IMR-90 (cell line): ENCODE measurements around the gene OCEL1. TPM values are rescaled to one million over a fixed set of nuclear protein-coding genes. Genes with fewer than 3 reads are reported as not detected.

Source experiments
- ATAC-seq: fragments of 200-7000 bp; cut with Tn5 transposase; 2 replicates; pipeline ENCODE4 v1.9.1; 2020; ENCODE audit warnings: low read depth, mild to moderate bottlenecking, moderate library complexity
- BruUV-seq: library from RNA; stranded (reverse); fragments of 400-500 nt; replicated peaks from 2 replicates; lab custom pipeline; 2021; lab: Mats Ljungman, UMichigan
- CTCF ChIA-PET: fragments of 300-600 bp; formaldehyde crosslinking; extraction: SDS; loops from one replicate; lab custom pipeline; 2021; ENCODE audit warnings: antibody characterized with exemption; lab: Yijun Ruan, JAX
- POLR2A ChIA-PET: fragments of 300-600 bp; sonication (Branson Sonifier 250); formaldehyde crosslinking; loops from one replicate; lab custom pipeline; 2022; ENCODE audit warnings: antibody characterized with exemption; ENCODE audit not compliant: unreplicated experiment; lab: Charles Lee
- DNase-seq: peaks from one replicate; pipeline ENCODE4 v3.0.0; 2013
- H2AFZ ChIP-seq: replicated peaks from 2 replicates; pipeline ENCODE3; 2013; ENCODE audit warnings: low read length, mild to moderate bottlenecking; ENCODE audit not compliant: poor library complexity
- H2AK5ac ChIP-seq: 2 replicates; pipeline ENCODE4 v1.6.1; 2013; ENCODE audit warnings: low read depth, low read length, inconsistent platforms
- H2AK9ac ChIP-seq: replicated peaks from 2 replicates; pipeline ENCODE3; 2013; ENCODE audit warnings: mild to moderate bottlenecking, low read depth, low read length, moderate library complexity; ENCODE audit not compliant: poor library complexity
- H2BK120ac ChIP-seq: 2 replicates; pipeline ENCODE4 v1.6.1; 2013; ENCODE audit warnings: low read depth, low read length, inconsistent platforms
- H2BK15ac ChIP-seq: 3 replicates; pipeline ENCODE4 v1.6.1; 2013; ENCODE audit warnings: low read depth, low read length, inconsistent platforms
- H2BK20ac ChIP-seq: 2 replicates; pipeline ENCODE4 v1.6.1; 2013; ENCODE audit warnings: low read depth, mild to moderate bottlenecking, inconsistent platforms, low read length, moderate library complexity
- H2BK5ac ChIP-seq: 2 replicates; pipeline ENCODE4 v1.6.1; 2013; ENCODE audit warnings: mild to moderate bottlenecking, low read depth, low read length, inconsistent platforms; ENCODE audit not compliant: poor library complexity, severe bottlenecking
- H3K14ac ChIP-seq: replicated peaks from 2 replicates; pipeline ENCODE4 v1.6.1; 2013; ENCODE audit warnings: low read depth, low read length, inconsistent platforms
- H3K18ac ChIP-seq: 2 replicates; pipeline ENCODE4 v1.6.1; 2013; ENCODE audit warnings: low read depth, low read length, control low read depth
- H3K23ac ChIP-seq: 2 replicates; pipeline ENCODE4 v1.6.1; 2013; ENCODE audit warnings: low read depth, low read length, inconsistent platforms
- H3K27ac ChIP-seq: 2 replicates; pipeline ENCODE4 v1.5.1; 2013; ENCODE audit warnings: mild to moderate bottlenecking, control low read depth, low read length; ENCODE audit not compliant: insufficient read depth
- H3K27me3 ChIP-seq: 2 replicates; pipeline ENCODE4 v1.6.1; 2013; ENCODE audit warnings: low read length; ENCODE audit not compliant: control insufficient read depth, insufficient read depth
- H3K36me3 ChIP-seq: 2 replicates; pipeline ENCODE4 v1.6.1; 2013; ENCODE audit warnings: low read length, mixed read lengths; ENCODE audit not compliant: control insufficient read depth, insufficient read depth
- H3K4ac ChIP-seq: 2 replicates; pipeline ENCODE4 v1.6.1; 2013; ENCODE audit warnings: low read depth, low read length, inconsistent platforms
- H3K4me1 ChIP-seq: 2 replicates; pipeline ENCODE4 v1.6.1; 2013; ENCODE audit warnings: low read length, mixed read lengths; ENCODE audit not compliant: control insufficient read depth, insufficient read depth
- H3K4me2 ChIP-seq: 2 replicates; pipeline ENCODE4 v1.6.1; 2013; ENCODE audit warnings: low read depth, mild to moderate bottlenecking, control low read depth, low read length, moderate library complexity
- H3K4me3 ChIP-seq: 2 replicates; pipeline ENCODE4 v1.5.1; 2013; ENCODE audit warnings: low read depth, mild to moderate bottlenecking, control low read depth, low read length, moderate library complexity; ENCODE audit not compliant: insufficient read depth
- H3K56ac ChIP-seq: 2 replicates; pipeline ENCODE4 v1.6.1; 2013; ENCODE audit warnings: low read length, inconsistent platforms; ENCODE audit not compliant: insufficient read depth; ENCODE audit errors: extremely low read depth
- H3K79me1 ChIP-seq, 2 experiments: 2 replicates each; pipeline ENCODE4 v1.6.1; 2013; ENCODE audit warnings: low read length in 2 of 2, inconsistent platforms in 1 of 2, low read depth in 1 of 2
- H3K9ac ChIP-seq: 2 replicates; pipeline ENCODE4 v1.6.1; 2013; ENCODE audit warnings: low read depth, low read length, control low read depth
- H3K9me1 ChIP-seq: 2 replicates; pipeline ENCODE4 v1.6.1; 2013; ENCODE audit warnings: low read length, inconsistent platforms; ENCODE audit not compliant: insufficient read depth
- H3K9me3 ChIP-seq: 2 replicates; pipeline ENCODE4 v1.6.1; 2013; ENCODE audit warnings: low read length; ENCODE audit not compliant: control insufficient read depth, insufficient read depth
- H4K20me1 ChIP-seq: 2 replicates; pipeline ENCODE4 v1.6.1; 2013; ENCODE audit warnings: low read length, inconsistent platforms; ENCODE audit not compliant: insufficient read depth
- H4K5ac ChIP-seq: 2 replicates; pipeline ENCODE4 v1.6.1; 2013; ENCODE audit warnings: mild to moderate bottlenecking, low read depth, low read length, control low read depth
- H4K8ac ChIP-seq, 2 experiments: 2 replicates each; pipeline ENCODE4 v1.6.1; 2013; ENCODE audit warnings: low read depth in 2 of 2, low read length in 2 of 2, control low read depth in 1 of 2, inconsistent platforms in 1 of 2
- H4K91ac ChIP-seq: 2 replicates; pipeline ENCODE4 v1.6.1; 2013; ENCODE audit warnings: low read depth, low read length, inconsistent platforms; ENCODE audit not compliant: insufficient read depth
- BHLHE40 ChIP-seq: fragments of 150-350 bp; IDR thresholded peaks from 2 replicates; pipeline ENCODE4 v1.6.1; 2016; ENCODE audit warnings: mild to moderate bottlenecking, low read depth, low read length
- CEBPB ChIP-seq: IDR thresholded peaks from 2 replicates; pipeline ENCODE4 v1.6.1; 2012; ENCODE audit warnings: low read depth, low read length, improper control_type of control experiment
- CHD1 ChIP-seq: IDR thresholded peaks from 2 replicates; pipeline ENCODE4 v1.6.1; 2012; ENCODE audit warnings: low read depth, low read length, improper control_type of control experiment
- FOS ChIP-seq: fragments of 150-350 bp; IDR thresholded peaks from 2 replicates; pipeline ENCODE4 v1.6.1; 2016; ENCODE audit warnings: low read depth, low read length
- MAFK ChIP-seq: IDR thresholded peaks from 2 replicates; pipeline ENCODE4 v1.6.1; 2012; ENCODE audit warnings: low read depth, low read length, improper control_type of control experiment
- MXI1 ChIP-seq: IDR thresholded peaks from 2 replicates; pipeline ENCODE4 v1.6.1; 2012; ENCODE audit warnings: low read depth, mild to moderate bottlenecking, low read length, moderate library complexity, borderline replicate concordance
- NFE2L2 ChIP-seq: fragments of 150-350 bp; IDR thresholded peaks from 2 replicates; pipeline ENCODE4 v1.6.1; 2016; ENCODE audit warnings: low read depth, mild to moderate bottlenecking, low read length
- POLR2A ChIP-seq: IDR thresholded peaks from 2 replicates; pipeline ENCODE4 v1.6.1; 2012; ENCODE audit warnings: mild to moderate bottlenecking, low read depth, low read length
- RAD21 ChIP-seq: IDR thresholded peaks from 2 replicates; pipeline ENCODE4 v1.6.1; 2012; ENCODE audit warnings: low read length, improper control_type of control experiment
- RCOR1 ChIP-seq: IDR thresholded peaks from 2 replicates; pipeline ENCODE4 v1.6.1; 2012; ENCODE audit warnings: mild to moderate bottlenecking, low read length, improper control_type of control experiment; ENCODE audit not compliant: insufficient replicate concordance
- RFX5 ChIP-seq: IDR thresholded peaks from 2 replicates; pipeline ENCODE4 v1.8.0; 2012; ENCODE audit warnings: low read depth, mild to moderate bottlenecking, low read length, moderate library complexity
- SMC3 ChIP-seq: fragments of 150-350 bp; IDR thresholded peaks from 2 replicates; pipeline ENCODE4 v1.6.1; 2016; ENCODE audit warnings: low read depth, mild to moderate bottlenecking, antibody characterized with exemption, low read length, moderate library complexity
- WGBS, 2 experiments: methylation state at CpG; one replicate each; pipeline versions ENCODE4 v1.1.5 to v1.1.7; 2013; ENCODE audit warnings: missing lambda C conversion rate in 2 of 2; ENCODE audit not compliant: insufficient read length in 1 of 2; ENCODE audit errors: extremely low coverage in 2 of 2; 5-methylcytosine and 5-hydroxymethylcytosine counted together
- dilution Hi-C: fragments of 300-500 bp; cut with HindIII; formaldehyde crosslinking; loops from one replicate; pipeline ENCODE4 v1.14.3; 2018; ENCODE audit warnings: low sequenced_read_pairs; ENCODE audit not compliant: unreplicated experiment
- in situ Hi-C: fragments of 300-500 bp; cut with MboI; formaldehyde crosslinking; loops from 3 replicates; pipeline ENCODE4 v1.14.3; 2019; ENCODE audit warnings: low sequenced_read_pairs, inconsistent platforms, mixed read lengths
- intact Hi-C: fragments of 100-400 bp; cut with micrococcal nuclease; formaldehyde crosslinking; loops from 2 replicates; pipeline ENCODE4 v1.10.0; 2022
- polyA plus RNA-seq, 3 experiments: library from polyadenylated mRNA; depleted of rRNA; stranded (reverse); fragments of >200 nt; gene quantifications; 2 replicates each; pipeline ENCODE4 v1.2.3, GENCODE V29; 2012; ENCODE audit warnings: low replicate concordance in 1 of 3
- total RNA-seq: library from RNA; depleted of rRNA; stranded (reverse); fragments of >200 nt; gene quantifications from 2 replicates; pipeline ENCODE4 v1.2.3, GENCODE V29; 2012
- TF ChIP-seq, protein P1 (sequence below): conservative IDR thresholded peaks from 2 replicates; pipeline ENCODE4 v1.5.1; 2012; ENCODE audit warnings: mild to moderate bottlenecking, low read depth, low read length, improper control_type of control experiment
- TF ChIP-seq, protein P2 (sequence below): fragments of 150-350 bp; IDR thresholded peaks from 2 replicates; pipeline ENCODE4 v1.6.1; 2016; ENCODE audit warnings: low read depth, mild to moderate bottlenecking, low read length, moderate library complexity, borderline replicate concordance
- TF ChIP-seq, protein P3 (sequence below): fragments of 150-350 bp; IDR thresholded peaks from 2 replicates; pipeline ENCODE4 v1.6.1; 2017; ENCODE audit warnings: mild to moderate bottlenecking, antibody characterized with exemption, low read length, low read depth

The OCEL1 gene
- total and polyA plus RNA-seq, 2 of the 4 experiments (the other 2 are of a cell fraction): 1.1 to 7.2 TPM

DNA sequence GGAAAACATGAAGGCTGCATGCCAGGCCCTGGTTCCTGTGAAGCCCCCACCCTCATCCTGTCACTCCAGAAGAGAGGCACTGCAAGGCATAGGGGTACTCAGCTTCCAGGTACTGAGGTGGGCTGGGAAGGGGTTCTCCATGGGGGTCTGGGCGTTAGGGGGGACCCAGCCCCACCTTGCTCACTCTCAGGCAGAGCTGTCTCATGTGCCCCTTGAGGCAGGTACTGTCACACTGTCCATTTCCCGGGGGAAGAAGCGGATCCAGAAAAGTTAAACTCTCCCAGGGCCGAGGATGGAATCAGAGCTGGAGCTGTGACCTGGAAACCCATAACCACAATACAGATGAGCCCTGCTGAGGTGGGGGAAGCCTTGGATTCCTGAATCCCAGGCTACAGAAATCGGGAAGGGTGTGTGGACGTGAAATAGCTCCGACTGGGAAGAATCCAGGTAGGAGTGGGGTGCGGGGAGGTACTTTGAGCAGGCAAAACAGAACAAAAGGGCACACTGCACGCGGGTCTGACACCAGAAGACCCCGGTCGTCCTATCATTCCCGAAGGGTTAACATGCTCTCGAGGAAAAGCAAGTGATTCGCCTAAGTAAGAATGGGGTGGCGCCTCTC is 11.4 kb upstream of the OCEL1 start:
- H2AK5ac ChIP-seq: peak overlapping the region; percentile 95
- CTCF ChIA-PET: no interaction called here
- WGBS, 2 experiments: 44% methylated on average over 5 of the region's 16 CpGs; no CpG with 5 or more reads in 1 of the 2 experiments
- H3K4me3 ChIP-seq: peak overlapping the region; percentile 65
- H3K27ac ChIP-seq: peak overlapping the region; percentile 77
- POLR2A ChIA-PET: interaction anchor here (1.0 kb wide), 1 partner anchor 52 kb away, joined by 4 read pairs; the partner anchor contains the start of gene BABAM1
- H2BK20ac ChIP-seq: no peak overlapping the region
- peak overlapping the region; percentile 50; the same call in 1 of the 2 replicates for H3K56ac ChIP-seq
- peak overlapping the region; percentile 49 for H3K14ac ChIP-seq
- peak overlapping the region; percentile 6; the same call in 1 of the 2 replicates for H2BK120ac ChIP-seq
- peak overlapping the region; percentile 89 for H3K4ac ChIP-seq
- peak overlapping the region; percentile 99 for H2AFZ ChIP-seq
- peak overlapping the region; percentile 91; the same call in 1 of the 2 replicates for H3K23ac ChIP-seq
- H4K20me1 ChIP-seq: peaks cover 4% of the 10 kb centered on the region; the same call in 1 of the 2 replicates
- H3K18ac ChIP-seq: peak overlapping the region; percentile 4
- H3K79me1 ChIP-seq: peaks cover 16 to 24% of the 10 kb centered on the region in 2 experiments; a peak in 3 of 4 replicates
- H4K8ac ChIP-seq: peak overlapping the region; percentile 96 to 98
- intact Hi-C loops (no loop called here), in situ Hi-C loops (no loop called here), dilution Hi-C loops (no loop called here)
- H2AK9ac ChIP-seq: peak overlapping the region; percentile 99
- DNase-seq: no peak
- peaks cover 8% of the 10 kb centered on the region for H3K9me1 ChIP-seq
- peak overlapping the region; percentile 73 for H3K9ac ChIP-seq
- H3K27me3 ChIP-seq: no peaks in the 10 kb centered on the region
- H4K91ac ChIP-seq: peak overlapping the region; percentile 73
- peak overlapping the region; percentile 96 for H4K5ac ChIP-seq
- peaks cover 11% of the 10 kb centered on the region for H3K4me1 ChIP-seq
- BruUV-seq: no TSS peak
- peak overlapping the region; percentile 51 for H2BK5ac ChIP-seq
- no peaks in the 10 kb centered on the region for H3K9me3 ChIP-seq
- 0 out of 3 replicates have a peak overlapping the region, but pooled peaks have one; percentile 8 for H2BK15ac ChIP-seq
- H3K36me3 ChIP-seq: peaks cover 54% of the 10 kb centered on the region
- no peak for ATAC-seq
- H3K4me2 ChIP-seq: peak overlapping the region; percentile 77
- TF ChIP-seq, protein P1, sequence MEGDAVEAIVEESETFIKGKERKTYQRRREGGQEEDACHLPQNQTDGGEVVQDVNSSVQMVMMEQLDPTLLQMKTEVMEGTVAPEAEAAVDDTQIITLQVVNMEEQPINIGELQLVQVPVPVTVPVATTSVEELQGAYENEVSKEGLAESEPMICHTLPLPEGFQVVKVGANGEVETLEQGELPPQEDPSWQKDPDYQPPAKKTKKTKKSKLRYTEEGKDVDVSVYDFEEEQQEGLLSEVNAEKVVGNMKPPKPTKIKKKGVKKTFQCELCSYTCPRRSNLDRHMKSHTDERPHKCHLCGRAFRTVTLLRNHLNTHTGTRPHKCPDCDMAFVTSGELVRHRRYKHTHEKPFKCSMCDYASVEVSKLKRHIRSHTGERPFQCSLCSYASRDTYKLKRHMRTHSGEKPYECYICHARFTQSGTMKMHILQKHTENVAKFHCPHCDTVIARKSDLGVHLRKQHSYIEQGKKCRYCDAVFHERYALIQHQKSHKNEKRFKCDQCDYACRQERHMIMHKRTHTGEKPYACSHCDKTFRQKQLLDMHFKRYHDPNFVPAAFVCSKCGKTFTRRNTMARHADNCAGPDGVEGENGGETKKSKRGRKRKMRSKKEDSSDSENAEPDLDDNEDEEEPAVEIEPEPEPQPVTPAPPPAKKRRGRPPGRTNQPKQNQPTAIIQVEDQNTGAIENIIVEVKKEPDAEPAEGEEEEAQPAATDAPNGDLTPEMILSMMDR: no peak
- TF ChIP-seq RFX5: no peak
- TF ChIP-seq, protein P2, sequence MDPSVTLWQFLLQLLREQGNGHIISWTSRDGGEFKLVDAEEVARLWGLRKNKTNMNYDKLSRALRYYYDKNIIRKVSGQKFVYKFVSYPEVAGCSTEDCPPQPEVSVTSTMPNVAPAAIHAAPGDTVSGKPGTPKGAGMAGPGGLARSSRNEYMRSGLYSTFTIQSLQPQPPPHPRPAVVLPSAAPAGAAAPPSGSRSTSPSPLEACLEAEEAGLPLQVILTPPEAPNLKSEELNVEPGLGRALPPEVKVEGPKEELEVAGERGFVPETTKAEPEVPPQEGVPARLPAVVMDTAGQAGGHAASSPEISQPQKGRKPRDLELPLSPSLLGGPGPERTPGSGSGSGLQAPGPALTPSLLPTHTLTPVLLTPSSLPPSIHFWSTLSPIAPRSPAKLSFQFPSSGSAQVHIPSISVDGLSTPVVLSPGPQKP: no peak
- TF ChIP-seq SMC3: no peak
- no peak for TF ChIP-seq POLR2A
- TF ChIP-seq RCOR1: no peak
- TF ChIP-seq NFE2L2: no peak
- TF ChIP-seq RAD21: no peak
- TF ChIP-seq, protein P3, sequence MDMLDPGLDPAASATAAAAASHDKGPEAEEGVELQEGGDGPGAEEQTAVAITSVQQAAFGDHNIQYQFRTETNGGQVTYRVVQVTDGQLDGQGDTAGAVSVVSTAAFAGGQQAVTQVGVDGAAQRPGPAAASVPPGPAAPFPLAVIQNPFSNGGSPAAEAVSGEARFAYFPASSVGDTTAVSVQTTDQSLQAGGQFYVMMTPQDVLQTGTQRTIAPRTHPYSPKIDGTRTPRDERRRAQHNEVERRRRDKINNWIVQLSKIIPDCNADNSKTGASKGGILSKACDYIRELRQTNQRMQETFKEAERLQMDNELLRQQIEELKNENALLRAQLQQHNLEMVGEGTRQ: no peak
- no peak for TF ChIP-seq CHD1
- TF ChIP-seq FOS: no peak
- TF ChIP-seq BHLHE40: no peak
- TF ChIP-seq MAFK: no peak
- no peak for TF ChIP-seq CEBPB
- TF ChIP-seq MXI1: no peak
